ENCODE measurements around the gene TTN. TPM values are rescaled to one million over a fixed set of nuclear protein-coding genes. Genes with fewer than 3 reads are reported as not detected.

TTN gene
- total and polyA plus RNA-seq, 2 of the 8 experiments (the other 6 are each of a cell fraction or from before 2014, with no cell fraction given): 0.30 to 9.7 TPM

DNA sequence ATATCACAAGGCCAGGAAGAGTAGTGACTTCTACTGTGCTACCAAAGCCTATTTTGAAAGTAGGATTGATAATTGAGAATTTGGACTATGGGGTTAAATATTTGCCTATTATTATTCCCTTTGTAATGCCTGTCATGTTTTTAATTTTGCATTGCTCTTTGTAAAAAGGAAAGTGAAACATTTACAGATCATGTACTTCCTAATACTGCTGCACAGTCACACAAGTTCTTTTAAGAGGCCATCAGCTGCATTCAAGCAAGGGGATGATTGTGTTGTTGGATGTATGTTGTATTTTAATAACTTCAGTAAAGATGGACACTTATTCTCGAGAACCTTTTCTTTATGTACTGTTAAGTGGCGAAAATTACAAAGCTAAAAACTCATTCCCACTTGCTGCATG is 256.9 kb downstream of the TTN start (continued):
- TF ChIP-seq TAF1 (IDR thresholded peaks at IDR 0.05; ENCODE audit: low read depth, low read length): no peak
- no peak for TF ChIP-seq SP1 (IDR thresholded peaks at IDR 0.05; ENCODE audit: low read depth, low read length)

Data from H1 (cell line).